22Rv1 (cell line): ENCODE measurements around the gene TCERG1L.
"Not testable (repeated sequence)": the region's sequence is repeated elsewhere in the genome, so short reads cannot be mapped to it uniquely, and the experiment has no call there.

Experiments used
- H3K27ac ChIP-seq: fragments of 450-650 bp; 2 replicates; pipeline ENCODE4 v1.5.1; 2017
- ZFX ChIP-seq: fragments of 450-650 bp; IDR thresholded peaks from 2 replicates; pipeline ENCODE4 v1.6.1; 2017; ENCODE audit warnings: antibody characterized with exemption, borderline replicate concordance
- TF ChIP-seq, protein P1 (sequence below): fragments of 450-650 bp; IDR thresholded peaks from 2 replicates; pipeline ENCODE4 v1.5.1; 2017; ENCODE audit warnings: mild to moderate bottlenecking

The TCERG1L gene

DNA sequence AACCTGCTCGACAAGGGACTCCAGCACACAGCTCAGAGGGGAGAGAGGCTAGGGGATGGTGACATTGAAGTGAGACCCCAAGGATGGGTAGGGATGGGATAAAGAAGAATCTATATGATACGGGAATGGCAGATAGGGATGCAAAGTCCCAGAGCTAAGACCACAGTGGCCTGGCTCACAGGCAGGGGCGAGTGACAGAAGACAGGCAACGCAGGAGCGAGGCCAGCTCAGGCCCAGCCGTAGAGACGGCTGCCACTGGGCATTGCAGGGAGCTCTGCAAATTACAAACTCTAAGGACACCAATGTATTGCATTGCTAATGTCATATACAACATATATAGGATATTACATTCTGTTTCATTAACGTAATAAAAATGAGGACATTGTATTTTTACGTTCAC, 131.4 kb downstream of the TCERG1L start:
- TF ChIP-seq, protein P1, sequence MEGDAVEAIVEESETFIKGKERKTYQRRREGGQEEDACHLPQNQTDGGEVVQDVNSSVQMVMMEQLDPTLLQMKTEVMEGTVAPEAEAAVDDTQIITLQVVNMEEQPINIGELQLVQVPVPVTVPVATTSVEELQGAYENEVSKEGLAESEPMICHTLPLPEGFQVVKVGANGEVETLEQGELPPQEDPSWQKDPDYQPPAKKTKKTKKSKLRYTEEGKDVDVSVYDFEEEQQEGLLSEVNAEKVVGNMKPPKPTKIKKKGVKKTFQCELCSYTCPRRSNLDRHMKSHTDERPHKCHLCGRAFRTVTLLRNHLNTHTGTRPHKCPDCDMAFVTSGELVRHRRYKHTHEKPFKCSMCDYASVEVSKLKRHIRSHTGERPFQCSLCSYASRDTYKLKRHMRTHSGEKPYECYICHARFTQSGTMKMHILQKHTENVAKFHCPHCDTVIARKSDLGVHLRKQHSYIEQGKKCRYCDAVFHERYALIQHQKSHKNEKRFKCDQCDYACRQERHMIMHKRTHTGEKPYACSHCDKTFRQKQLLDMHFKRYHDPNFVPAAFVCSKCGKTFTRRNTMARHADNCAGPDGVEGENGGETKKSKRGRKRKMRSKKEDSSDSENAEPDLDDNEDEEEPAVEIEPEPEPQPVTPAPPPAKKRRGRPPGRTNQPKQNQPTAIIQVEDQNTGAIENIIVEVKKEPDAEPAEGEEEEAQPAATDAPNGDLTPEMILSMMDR, result no peak
- no peak for TF ChIP-seq ZFX
- H3K27ac ChIP-seq, result no peak overlapping the region

GRCh38 chr10:131179361-131179760, 132.2 kb downstream of the TCERG1L start:
- no peak overlapping the region for H3K27ac ChIP-seq
- TF ChIP-seq ZFX, result no peak
- TF ChIP-seq, protein P1, result no peak

GRCh38 chr10:131178521-131179331, 132.8 kb downstream of the TCERG1L start:
- TF ChIP-seq, protein P1, result no peak
- no peak for TF ChIP-seq ZFX
- no peak overlapping the region for H3K27ac ChIP-seq

- no peak overlapping the region for H3K27ac ChIP-seq
- TF ChIP-seq, protein P1, result no peak
- TF ChIP-seq ZFX, result no peak
Observed at GRCh38 chr10:131177431-131178327, 133.8 kb downstream of the TCERG1L start.

DNA sequence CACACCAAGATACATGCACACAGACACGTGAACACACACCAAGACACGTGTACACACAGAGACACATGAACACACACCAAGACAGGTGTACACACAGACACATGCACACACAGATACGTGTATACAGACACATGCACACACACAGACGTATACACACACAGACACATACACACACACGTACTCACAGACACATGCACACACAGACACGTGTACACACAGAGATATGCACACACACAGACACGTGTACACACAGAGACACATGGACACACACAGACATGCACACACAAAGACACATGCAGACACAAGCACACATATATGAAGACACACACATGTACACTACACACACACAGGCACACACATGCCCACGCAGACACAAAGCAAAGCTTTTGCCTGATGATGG, 134.6 kb downstream of the TCERG1L start:
- TF ChIP-seq, protein P1, result no peak
- TF ChIP-seq ZFX, result no peak
- no peak overlapping the region for H3K27ac ChIP-seq

DNA sequence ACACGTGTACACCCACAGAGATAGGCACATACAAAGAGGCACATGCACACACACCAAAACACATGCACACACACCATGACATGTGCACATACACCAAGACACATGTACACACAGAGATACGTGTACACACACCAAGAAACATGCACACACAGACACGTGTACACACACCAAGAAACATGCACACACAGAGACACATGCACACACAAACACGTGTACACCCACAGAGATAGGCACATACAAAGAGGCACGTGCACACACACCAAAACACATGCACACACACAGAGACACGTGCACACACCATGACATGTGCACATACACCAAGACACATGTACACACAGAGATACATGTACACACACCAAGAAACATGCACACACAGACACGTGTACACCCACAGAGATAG, 135.2 kb downstream of the TCERG1L start:
- H3K27ac ChIP-seq, result not testable (repeated sequence)

DNA sequence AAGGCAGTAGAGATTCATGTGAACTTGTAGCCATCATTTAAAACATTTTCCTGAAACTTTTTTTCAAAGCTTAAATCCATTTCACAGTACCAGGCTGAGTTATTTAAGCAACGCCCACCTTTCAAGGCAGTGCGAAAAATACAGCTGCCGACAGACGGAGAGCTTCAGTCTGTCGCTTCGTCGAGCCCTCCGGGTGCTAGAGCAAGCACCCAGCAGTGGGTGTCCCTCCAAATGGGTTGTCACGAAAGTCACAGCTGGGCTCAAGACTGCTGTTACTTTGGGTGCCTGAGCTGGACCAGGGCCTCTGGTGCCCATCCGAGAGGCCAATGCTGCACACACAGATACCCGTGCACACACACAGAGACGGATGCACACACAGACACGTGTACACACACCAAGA, 135.6 kb downstream of the TCERG1L start:
- no peak overlapping the region for H3K27ac ChIP-seq
- no peak for TF ChIP-seq ZFX
- TF ChIP-seq, protein P1, result no peak
